ENCODE results near the gene ZNF326. TPM values are rescaled to one million over a fixed set of nuclear protein-coding genes. Genes with fewer than 3 reads are reported as not detected.

ZNF326 gene
- total RNA-seq, 2 donors from 2014 or later: 24.1 to 28.7 TPM

- TF ChIP-seq POLR2A (IDR thresholded peaks at IDR 0.05) (no peak), CTCF (IDR thresholded peaks at IDR 0.05) (no peak)
- DNase-seq (no peak), ATAC-seq (no peak)
- Histone ChIP-seq H3K4me3 (no peak overlapping the region), H3K4me1 (no peaks in the 10 kb centered on the region), H3K36me3 (replicated peaks in 1 of 2; ENCODE audit: insufficient read depth in 1 of 2, low read depth in 2 of 2) (no peaks in the 10 kb centered on the region), H3K9me3 (no peaks in the 10 kb centered on the region), H3K27me3 (no peaks in the 10 kb centered on the region), H3K27ac (no peak overlapping the region)
- intact Hi-C loops (cut with DNase I): no loop called here
- 56 to 65% methylated on average over 1 of the region's 1 CpG for WGBS, 2 donors
These were observed 37.8 kb upstream of the ZNF326 start for GRCh38 chr1:89957107-89957506.

GRCh38 chr1:89958851-89959654 is 35.9 kb upstream of the ZNF326 start:
- Histone ChIP-seq H3K27ac (no peak overlapping the region), H3K36me3 (replicated peaks in 1 of 2; ENCODE audit: insufficient read depth in 1 of 2, low read depth in 2 of 2) (no peaks in the 10 kb centered on the region), H3K4me3 (no peak overlapping the region), H3K9me3 (no peaks in the 10 kb centered on the region), H3K27me3 (no peaks in the 10 kb centered on the region), H3K4me1 (no peaks in the 10 kb centered on the region)
- TF ChIP-seq POLR2A (IDR thresholded peaks at IDR 0.05) (no peak), CTCF (IDR thresholded peaks at IDR 0.05) (no peak)
- intact Hi-C loops (cut with DNase I): no loop called here
- DNase-seq (no peak), ATAC-seq (no peak)
- 91 to 94% methylated on average over 7 of the region's 7 CpGs for WGBS, 2 donors

GRCh38 chr1:89959719-89960118 is 35.2 kb upstream of the ZNF326 start:
- WGBS, 2 donors: 91 to 100% methylated on average over 2 of the region's 2 CpGs
- Histone ChIP-seq H3K4me3 (no peak overlapping the region), H3K4me1 (no peaks in the 10 kb centered on the region), H3K9me3 (no peaks in the 10 kb centered on the region), H3K27me3 (no peaks in the 10 kb centered on the region), H3K27ac (no peak overlapping the region), H3K36me3 (replicated peaks in 1 of 2; ENCODE audit: insufficient read depth in 1 of 2, low read depth in 2 of 2) (no peaks in the 10 kb centered on the region)
- TF ChIP-seq POLR2A (IDR thresholded peaks at IDR 0.05) (no peak), CTCF (IDR thresholded peaks at IDR 0.05) (no peak)
- intact Hi-C loops (cut with DNase I): no loop called here
- ATAC-seq (no peak), DNase-seq (no peak)

GRCh38 chr1:89962024-89962741 is 32.7 kb upstream of the ZNF326 start:
- ATAC-seq (no peak), DNase-seq (no peak)
- WGBS, 2 donors: 62 to 77% methylated on average over 6 of the region's 6 CpGs
- TF ChIP-seq CTCF (IDR thresholded peaks at IDR 0.05): no peak
- TF ChIP-seq POLR2A (IDR thresholded peaks at IDR 0.05): no peak
- intact Hi-C loops (cut with DNase I): no loop called here
- Histone ChIP-seq H3K9me3 (no peaks in the 10 kb centered on the region), H3K36me3 (replicated peaks in 1 of 2; ENCODE audit: insufficient read depth in 1 of 2, low read depth in 2 of 2) (no peaks in the 10 kb centered on the region), H3K4me1 (no peaks in the 10 kb centered on the region), H3K27ac (no peak overlapping the region), H3K27me3 (no peaks in the 10 kb centered on the region), H3K4me3 (no peak overlapping the region)
